Thyroid gland (tissue), 4 donors: ENCODE data around the gene ABCF1. TPM values are rescaled to one million over a fixed set of nuclear protein-coding genes. Genes with fewer than 3 reads are reported as not detected.

Source experiments
- DNase-seq, 2 donors: peaks; one replicate each; pipeline ENCODE4 v3.0.0-alpha.2; 2019
- H3K27ac ChIP-seq, 3 donors: fragments of 200-600 bp; sonication (generic); 1 replicate in 2 of 3; 2 replicates in 1 of 3; pipeline ENCODE4 v1.5.1; 2016 to 2019; ENCODE audit warnings: mild to moderate bottlenecking in 1 of 3, moderate library complexity in 1 of 3
- H3K27me3 ChIP-seq: fragments of 200-600 bp; sonication (generic); one replicate; pipeline ENCODE4 v1.5.1; 2019
- H3K36me3 ChIP-seq, 2 donors: fragments of 200-600 bp; sonication (generic); one replicate each; pipeline ENCODE4 v1.5.1; 2016 to 2019
- H3K4me1 ChIP-seq, 2 donors: fragments of 200-600 bp; sonication (generic); one replicate each; pipeline ENCODE4 v1.5.1; 2017 to 2019
- H3K4me3 ChIP-seq, 3 donors: fragments of 200-600 bp; sonication (generic); replicated peaks in 1 of 3; 1 replicate in 2 of 3; 2 replicates in 1 of 3; pipeline ENCODE4 v1.5.1; 2016; ENCODE audit warnings: mild to moderate bottlenecking in 1 of 3
- H3K9me3 ChIP-seq: fragments of 200-600 bp; sonication (generic); one replicate; pipeline ENCODE4 v1.5.1; 2017
- POLR2A ChIP-seq, 2 donors: fragments of 450-650 bp; IDR thresholded peaks; one replicate each; pipeline ENCODE4 v1.6.1; 2017; ENCODE audit warnings: antibody characterized with exemption in 2 of 2, mild to moderate bottlenecking in 2 of 2, moderate library complexity in 1 of 2
- WGBS, 2 donors: methylation state at CpG; one replicate each; pipeline ENCODE4 v1.1.5; 2017; 5-methylcytosine and 5-hydroxymethylcytosine counted together
- intact Hi-C: fragments of 100-400 bp; cut with DNase I; formaldehyde crosslinking; loops from one replicate; pipeline ENCODE4 v1.15.1; 2023
- total RNA-seq, 4 donors: library from RNA; depleted of rRNA; stranded (reverse); fragments of >200 nt; gene quantifications; one replicate each; pipeline ENCODE4 v1.2.3, GENCODE V29; 2016
- TF ChIP-seq, protein P1 (sequence below), 6 experiments: fragments of 200-600 bp in 3 of 6; fragments of 450-650 bp in 3 of 6; sonication (generic) in 3 of 6; IDR thresholded peaks; one replicate each; pipeline ENCODE4 v1.5.1; 2016 to 2019; ENCODE audit warnings: antibody characterized with exemption in 6 of 6, mild to moderate bottlenecking in 2 of 6, inconsistent platforms in 1 of 6, moderate library complexity in 1 of 6

The ABCF1 gene
- total RNA-seq, 4 donors from 2014 or later, result 41.4 to 47.1 (median 43.5) TPM

DNA sequence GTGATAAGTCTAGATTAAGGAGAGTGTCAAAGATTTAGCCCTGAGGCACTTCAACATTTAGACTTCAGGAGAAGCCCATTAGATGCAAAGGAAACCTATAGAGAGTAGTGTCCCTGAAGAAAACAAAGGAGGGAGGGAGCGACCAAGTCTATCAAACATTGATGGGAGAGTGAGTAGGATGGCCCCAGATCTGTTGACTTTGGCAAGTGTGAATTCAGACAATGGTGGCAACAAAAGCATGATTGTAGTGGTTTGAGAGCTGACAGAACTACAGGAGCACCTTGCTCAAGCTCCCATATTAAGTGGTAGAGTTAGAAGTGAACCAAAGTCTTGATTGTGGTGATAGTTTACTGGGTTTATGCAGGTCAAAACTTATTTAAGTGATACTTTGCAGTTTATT is 979 bp upstream of the ABCF1 start:
- Histone ChIP-seq H3K36me3 (no peaks in the 10 kb centered on the region), H3K4me1 (peaks cover 14 to 16% of the 10 kb centered on the region in 2 donors), H3K4me3 (peak overlapping the region in 1 of 3 donors; percentile 50), H3K27me3 (no peaks in the 10 kb centered on the region), H3K9me3 (no peaks in the 10 kb centered on the region), H3K27ac (no peak overlapping the region)
- TF ChIP-seq POLR2A (IDR thresholded peaks at IDR 0.05), result no peak
- TF ChIP-seq, protein P1, sequence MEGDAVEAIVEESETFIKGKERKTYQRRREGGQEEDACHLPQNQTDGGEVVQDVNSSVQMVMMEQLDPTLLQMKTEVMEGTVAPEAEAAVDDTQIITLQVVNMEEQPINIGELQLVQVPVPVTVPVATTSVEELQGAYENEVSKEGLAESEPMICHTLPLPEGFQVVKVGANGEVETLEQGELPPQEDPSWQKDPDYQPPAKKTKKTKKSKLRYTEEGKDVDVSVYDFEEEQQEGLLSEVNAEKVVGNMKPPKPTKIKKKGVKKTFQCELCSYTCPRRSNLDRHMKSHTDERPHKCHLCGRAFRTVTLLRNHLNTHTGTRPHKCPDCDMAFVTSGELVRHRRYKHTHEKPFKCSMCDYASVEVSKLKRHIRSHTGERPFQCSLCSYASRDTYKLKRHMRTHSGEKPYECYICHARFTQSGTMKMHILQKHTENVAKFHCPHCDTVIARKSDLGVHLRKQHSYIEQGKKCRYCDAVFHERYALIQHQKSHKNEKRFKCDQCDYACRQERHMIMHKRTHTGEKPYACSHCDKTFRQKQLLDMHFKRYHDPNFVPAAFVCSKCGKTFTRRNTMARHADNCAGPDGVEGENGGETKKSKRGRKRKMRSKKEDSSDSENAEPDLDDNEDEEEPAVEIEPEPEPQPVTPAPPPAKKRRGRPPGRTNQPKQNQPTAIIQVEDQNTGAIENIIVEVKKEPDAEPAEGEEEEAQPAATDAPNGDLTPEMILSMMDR (IDR thresholded peaks at IDR 0.05), result no peak
- DNase-seq, result no peak
- WGBS, 2 donors, result 63 to 67% methylated on average over 1 of the region's 1 CpG
- intact Hi-C loops, result no loop called here

DNA sequence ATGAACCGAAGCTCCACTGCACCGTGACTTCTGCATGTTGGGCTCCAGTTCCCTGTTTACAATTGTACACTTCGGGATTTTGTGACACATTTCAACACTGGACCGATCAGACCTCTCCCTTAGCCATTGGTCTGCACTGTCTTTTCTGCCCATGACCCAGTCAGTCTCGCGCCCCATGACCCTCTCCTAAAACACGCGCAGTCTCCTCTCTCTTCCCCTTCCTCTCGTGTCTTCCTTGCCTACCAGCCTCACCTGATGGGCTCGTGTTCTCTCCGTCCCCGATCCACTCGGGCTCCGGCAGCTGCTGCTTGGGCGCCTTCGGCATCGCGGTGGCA is 535 bp upstream of the ABCF1 start:
- WGBS, 2 donors, result 1 to 2% methylated on average over 18 of the region's 18 CpGs
- Histone ChIP-seq H3K36me3 (no peaks in the 10 kb centered on the region), H3K4me3 (peak overlapping the region in 2 of 3 donors; percentile 50 to 65), H3K4me1 (peaks cover 14 to 16% of the 10 kb centered on the region in 2 donors), H3K27ac (peak overlapping the region; percentile 56 to 82 (median 77)), H3K9me3 (no peaks in the 10 kb centered on the region), H3K27me3 (no peaks in the 10 kb centered on the region)
- no peak for DNase-seq
- intact Hi-C loops, result no loop called here
- no peak for TF ChIP-seq POLR2A (IDR thresholded peaks at IDR 0.05)
- TF ChIP-seq, protein P1 (IDR thresholded peaks at IDR 0.05), result peak in 1 of 6 experiments; percentile 13

DNA sequence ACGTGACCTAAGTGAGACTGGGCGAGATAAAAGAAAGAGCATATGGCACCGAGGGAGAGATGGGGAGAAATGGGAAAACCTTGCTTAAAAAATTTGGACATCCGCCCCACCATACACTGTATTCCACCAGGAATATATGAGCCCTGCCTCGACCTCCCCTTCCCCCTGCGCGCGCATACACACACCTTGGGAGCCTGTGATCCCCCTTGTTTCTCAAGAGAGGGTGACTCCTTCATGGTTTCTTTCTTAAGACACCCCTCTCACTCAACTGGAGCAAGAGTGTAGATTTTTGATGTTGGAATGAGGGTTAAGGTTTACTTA is 480 bp downstream of the ABCF1 start:
- Histone ChIP-seq H3K4me1 (peaks cover 14 to 16% of the 10 kb centered on the region in 2 donors), H3K36me3 (peaks cover 0 to 2% of the 10 kb centered on the region in 2 donors), H3K27me3 (no peaks in the 10 kb centered on the region), H3K9me3 (no peaks in the 10 kb centered on the region), H3K4me3 (peak overlapping the region; percentile 3 to 68 (median 50)), H3K27ac (peak overlapping the region in 2 of 3 donors; percentile 77 to 82)
- no peak for TF ChIP-seq POLR2A (IDR thresholded peaks at IDR 0.05)
- TF ChIP-seq, protein P1 (IDR thresholded peaks at IDR 0.05), result no peak
- 1 to 3% methylated on average over 8 of the region's 8 CpGs for WGBS, 2 donors
- DNase-seq, result no peak
- intact Hi-C loops, result no loop called here

DNA sequence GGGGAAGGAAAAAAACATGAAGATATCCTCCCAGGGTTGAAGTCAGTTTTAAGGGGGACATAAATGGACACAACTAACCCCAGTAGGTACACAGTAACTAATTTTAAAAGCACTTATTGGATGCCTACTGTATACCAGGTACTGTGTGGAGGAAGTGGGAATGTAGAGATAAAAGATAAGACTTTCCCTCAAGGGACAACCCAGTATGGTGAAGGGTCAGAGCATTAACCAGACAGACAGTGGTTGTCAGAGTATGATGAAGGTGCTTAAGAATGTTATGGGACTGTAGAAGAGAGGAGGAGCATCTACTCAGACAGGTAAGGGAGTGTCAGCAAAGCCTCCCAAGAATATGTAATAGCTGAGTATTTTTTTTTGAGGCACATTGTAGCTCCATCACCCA is 906 bp downstream of the ABCF1 start:
- peaks cover 0 to 6% of the 10 kb centered on the region in 2 donors for H3K36me3 ChIP-seq
- peaks cover 14 to 16% of the 10 kb centered on the region in 2 donors for H3K4me1 ChIP-seq
- no peak for DNase-seq
- no peaks in the 10 kb centered on the region for H3K9me3 ChIP-seq
- intact Hi-C loops, result no loop called here
- no peaks in the 10 kb centered on the region for H3K27me3 ChIP-seq
- peak overlapping the region in 1 of 3 donors; percentile 82 for H3K27ac ChIP-seq
- TF ChIP-seq, protein P1 (IDR thresholded peaks at IDR 0.05), result no peak
- no peak for TF ChIP-seq POLR2A (IDR thresholded peaks at IDR 0.05)
- peak overlapping the region; percentile 3 to 68 (median 50) for H3K4me3 ChIP-seq

DNA sequence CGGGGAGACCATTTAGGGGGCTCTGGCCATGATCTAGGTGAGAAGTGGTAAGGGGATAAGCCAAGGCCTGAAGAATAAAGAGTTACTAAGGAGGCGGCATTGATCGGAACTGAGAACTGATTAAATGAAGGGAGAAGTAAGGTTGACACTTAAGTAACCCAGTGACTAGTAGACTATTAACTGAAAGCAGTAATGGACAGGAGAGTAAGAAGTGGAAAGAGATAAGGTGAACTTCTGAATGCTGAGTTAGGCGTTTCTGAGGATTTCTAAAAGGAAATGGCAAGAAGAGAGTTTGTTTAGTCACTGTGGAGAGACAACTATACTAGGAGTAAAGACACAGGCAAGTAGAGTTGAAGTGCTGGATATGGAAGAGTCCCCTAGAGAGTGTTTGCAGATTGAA is 1.9 kb downstream of the ABCF1 start:
- intact Hi-C loops, result no loop called here
- TF ChIP-seq, protein P1 (IDR thresholded peaks at IDR 0.05), result no peak
- TF ChIP-seq POLR2A (IDR thresholded peaks at IDR 0.05), result no peak

More for the DNA sequence above, 1.9 kb downstream of the ABCF1 start:
- Histone ChIP-seq H3K4me3 (no peak overlapping the region), H3K36me3 (peaks cover 9 to 15% of the 10 kb centered on the region in 2 donors), H3K27ac (no peak overlapping the region), H3K27me3 (no peaks in the 10 kb centered on the region), H3K9me3 (no peaks in the 10 kb centered on the region), H3K4me1 (peaks cover 14 to 16% of the 10 kb centered on the region in 2 donors)
- DNase-seq, result no peak
- WGBS, 2 donors, result 53 to 55% methylated on average over 4 of the region's 4 CpGs
